NT2/D1 (cell line): ENCODE measurements around the gene OIT3.

Experiments
- SUZ12 ChIP-seq: IDR thresholded peaks from 2 replicates; pipeline ENCODE4 v1.6.1; 2011; ENCODE audit not compliant: insufficient read length, insufficient read depth; ENCODE audit errors: extremely low read depth
- YY1 ChIP-seq: IDR thresholded peaks from 2 replicates; pipeline ENCODE4 v1.6.1; 2011; ENCODE audit not compliant: insufficient read length, insufficient read depth
- ZNF274 ChIP-seq: IDR thresholded peaks from 2 replicates; pipeline ENCODE4 v1.6.1; 2011; ENCODE audit warnings: mild to moderate bottlenecking, low read depth, low read length

- TF ChIP-seq YY1 (no peak), SUZ12 (no peak), ZNF274 (no peak)
Observed at GRCh38 chr10:72981028-72981881, 87.7 kb downstream of the OIT3 start.
